Adrenal gland (tissue), 5 donors: ENCODE results near the gene ZNF436.

Source experiments
- POLR2A ChIP-seq, 2 donors: fragments of 450-650 bp; IDR thresholded peaks; one replicate each; pipeline ENCODE4 v1.6.1; 2017; ENCODE audit warnings: antibody characterized with exemption in 2 of 2, mild to moderate bottlenecking in 2 of 2, moderate library complexity in 1 of 2
- TF ChIP-seq, protein P1 (sequence below), 6 experiments: fragments of 450-650 bp in 4 of 6; fragments of 200-600 bp in 2 of 6; sonication (generic) in 1 of 6; IDR thresholded peaks; 1 replicate in 5 of 6; 2 replicates in 1 of 6; pipeline versions ENCODE4 v1.5.1 to v1.8.0; 2016 to 2021; ENCODE audit warnings: antibody characterized with exemption in 6 of 6, mild to moderate bottlenecking in 2 of 6, moderate library complexity in 1 of 6
- donor health status: DM: no; HTN: no; CAD: no.

DNA sequence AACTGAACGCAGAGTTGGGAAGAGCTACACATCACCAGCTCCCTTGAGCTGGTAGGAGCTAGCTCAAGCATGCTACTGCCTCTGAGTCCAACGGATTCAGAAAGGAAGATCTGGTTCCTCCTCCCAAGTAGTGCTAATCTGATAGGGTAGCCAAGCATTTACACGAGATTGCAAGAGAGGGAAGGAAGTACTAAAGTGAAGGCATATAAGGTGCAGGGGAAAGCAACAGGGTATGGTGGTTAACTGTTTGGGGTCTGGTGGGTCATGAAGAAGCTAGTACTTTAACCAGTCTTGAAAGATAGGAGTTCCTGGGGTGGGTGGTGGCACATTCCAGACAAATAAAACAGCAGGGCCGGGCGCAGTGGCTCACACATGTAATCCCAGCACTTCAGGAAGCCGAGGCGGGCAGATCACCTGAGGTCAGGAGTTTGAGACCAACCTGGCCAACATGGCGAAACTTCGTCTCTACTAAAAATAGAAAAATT is 20.2 kb upstream of the ZNF436 start:
- TF ChIP-seq, protein P1, sequence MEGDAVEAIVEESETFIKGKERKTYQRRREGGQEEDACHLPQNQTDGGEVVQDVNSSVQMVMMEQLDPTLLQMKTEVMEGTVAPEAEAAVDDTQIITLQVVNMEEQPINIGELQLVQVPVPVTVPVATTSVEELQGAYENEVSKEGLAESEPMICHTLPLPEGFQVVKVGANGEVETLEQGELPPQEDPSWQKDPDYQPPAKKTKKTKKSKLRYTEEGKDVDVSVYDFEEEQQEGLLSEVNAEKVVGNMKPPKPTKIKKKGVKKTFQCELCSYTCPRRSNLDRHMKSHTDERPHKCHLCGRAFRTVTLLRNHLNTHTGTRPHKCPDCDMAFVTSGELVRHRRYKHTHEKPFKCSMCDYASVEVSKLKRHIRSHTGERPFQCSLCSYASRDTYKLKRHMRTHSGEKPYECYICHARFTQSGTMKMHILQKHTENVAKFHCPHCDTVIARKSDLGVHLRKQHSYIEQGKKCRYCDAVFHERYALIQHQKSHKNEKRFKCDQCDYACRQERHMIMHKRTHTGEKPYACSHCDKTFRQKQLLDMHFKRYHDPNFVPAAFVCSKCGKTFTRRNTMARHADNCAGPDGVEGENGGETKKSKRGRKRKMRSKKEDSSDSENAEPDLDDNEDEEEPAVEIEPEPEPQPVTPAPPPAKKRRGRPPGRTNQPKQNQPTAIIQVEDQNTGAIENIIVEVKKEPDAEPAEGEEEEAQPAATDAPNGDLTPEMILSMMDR (IDR thresholded peaks at IDR 0.05) = no peak
- TF ChIP-seq POLR2A (IDR thresholded peaks at IDR 0.05) = no peak
